Measurements from ENCODE around the gene PCDHGA5.
"Not testable (repeated sequence)": the region's sequence is repeated elsewhere in the genome, so short reads cannot be mapped to it uniquely, and the experiment has no call there.

Gene PCDHGA5

GRCh38 chr5:141362719-141363118 lies 1.2 kb upstream of the PCDHGA5 start:
- peaks cover 5% of the 10 kb centered on the region; the same call in 1 of the 2 replicates for H3K9me3 ChIP-seq (ENCODE audit: low read depth, low read length)
- DNase-seq (ENCODE audit: low read depth, low spot score), result no peak
- 0 out of 2 replicates have a peak overlapping the region, but pooled peaks have one; percentile 7 for H3K4me3 ChIP-seq
- no peaks in the 10 kb centered on the region for H3K36me3 ChIP-seq (ENCODE audit: insufficient read depth, low read length)
- H3K9ac ChIP-seq (ENCODE audit: insufficient read length), result no peak overlapping the region
- no peak overlapping the region for H3K27ac ChIP-seq
- no peak for TF ChIP-seq POLR2AphosphoS5 (IDR thresholded peaks at IDR 0.05; ENCODE audit: borderline replicate concordance, low read depth, low read length)
- TF ChIP-seq EZH2 (IDR thresholded peaks at IDR 0.05), result no peak
- no peak for TF ChIP-seq FOXP2 (optimal IDR thresholded peaks at IDR 0.05; ENCODE audit: control extremely low read depth, extremely low read length, insufficient read depth)

- H3K27ac ChIP-seq, result no peak overlapping the region
- peaks cover 5% of the 10 kb centered on the region; the same call in 1 of the 2 replicates for H3K9me3 ChIP-seq (ENCODE audit: low read depth, low read length)
- H3K9ac ChIP-seq (ENCODE audit: insufficient read length), result no peak overlapping the region
- no peaks in the 10 kb centered on the region for H3K36me3 ChIP-seq (ENCODE audit: insufficient read depth, low read length)
- TF ChIP-seq POLR2AphosphoS5 (IDR thresholded peaks at IDR 0.05; ENCODE audit: borderline replicate concordance, low read depth, low read length) (no peak), EZH2 (IDR thresholded peaks at IDR 0.05) (no peak), FOXP2 (optimal IDR thresholded peaks at IDR 0.05; ENCODE audit: control extremely low read depth, extremely low read length, insufficient read depth) (no peak)
- DNase-seq (ENCODE audit: low read depth, low spot score), result no peak
- no peak overlapping the region for H3K4me3 ChIP-seq
Observed at GRCh38 chr5:141366016-141366896, 2.3 kb downstream of the PCDHGA5 start.

- Histone ChIP-seq H3K27ac (no peak within 1 kb of the TSS), H3K9me3 (ENCODE audit: low read depth, low read length) (no peaks in the 10 kb centered on the region), H3K9ac (ENCODE audit: insufficient read length) (no peak within 1 kb of the TSS), H3K36me3 (ENCODE audit: insufficient read depth, low read length) (no peaks in the 10 kb centered on the region), H3K4me3 (no peak within 1 kb of the TSS)
- no peak for DNase-seq (ENCODE audit: low read depth, low spot score)
- TF ChIP-seq FOXP2 (optimal IDR thresholded peaks at IDR 0.05; ENCODE audit: control extremely low read depth, extremely low read length, insufficient read depth), result no peak
- no peak for TF ChIP-seq POLR2AphosphoS5 (IDR thresholded peaks at IDR 0.05; ENCODE audit: borderline replicate concordance, low read depth, low read length)
- no peak for TF ChIP-seq EZH2 (IDR thresholded peaks at IDR 0.05)
Observed at GRCh38 chr5:141369994-141370848, 6.3 kb downstream of the PCDHGA5 start, which contains the start of gene PCDHGB3. PCDHGB3 (plus strand) TSS chr5:141370242; CDS start chr5:141370395, 153 bp downstream.

GRCh38 chr5:141371572-141372475 lies 7.9 kb downstream of the PCDHGA5 start:
- Histone ChIP-seq H3K9ac (ENCODE audit: insufficient read length) (no peak overlapping the region), H3K9me3 (ENCODE audit: low read depth, low read length) (no peaks in the 10 kb centered on the region), H3K27ac (no peak overlapping the region), H3K4me3 (no peak overlapping the region), H3K36me3 (ENCODE audit: insufficient read depth, low read length) (no peaks in the 10 kb centered on the region)
- DNase-seq (ENCODE audit: low read depth, low spot score), result no peak
- TF ChIP-seq POLR2AphosphoS5 (IDR thresholded peaks at IDR 0.05; ENCODE audit: borderline replicate concordance, low read depth, low read length) (no peak), EZH2 (IDR thresholded peaks at IDR 0.05) (no peak), FOXP2 (optimal IDR thresholded peaks at IDR 0.05; ENCODE audit: control extremely low read depth, extremely low read length, insufficient read depth) (no peak)

GRCh38 chr5:141373673-141374317 lies 9.8 kb downstream of the PCDHGA5 start, which contains the start of gene PCDHGA6:
PCDHGA6 (plus strand) TSS chr5:141373891; CDS start chr5:141374084, 193 bp downstream.
- Histone ChIP-seq H3K4me3 (no peak within 1 kb of the TSS), H3K36me3 (ENCODE audit: insufficient read depth, low read length) (no peaks in the 10 kb centered on the region), H3K9me3 (ENCODE audit: low read depth, low read length) (no peaks in the 10 kb centered on the region), H3K27ac (no peak within 1 kb of the TSS), H3K9ac (ENCODE audit: insufficient read length) (no peak within 1 kb of the TSS)
- TF ChIP-seq POLR2AphosphoS5 (IDR thresholded peaks at IDR 0.05; ENCODE audit: borderline replicate concordance, low read depth, low read length), result no peak
- TF ChIP-seq FOXP2 (optimal IDR thresholded peaks at IDR 0.05; ENCODE audit: control extremely low read depth, extremely low read length, insufficient read depth), result no peak
- no peak for TF ChIP-seq EZH2 (IDR thresholded peaks at IDR 0.05)
- no peak for DNase-seq (ENCODE audit: low read depth, low spot score)

- no peaks in the 10 kb centered on the region for H3K9me3 ChIP-seq (ENCODE audit: low read depth, low read length)
- TF ChIP-seq EZH2 (IDR thresholded peaks at IDR 0.05), result no peak
- no peak for TF ChIP-seq FOXP2 (optimal IDR thresholded peaks at IDR 0.05; ENCODE audit: control extremely low read depth, extremely low read length, insufficient read depth)
- no peak for TF ChIP-seq POLR2AphosphoS5 (IDR thresholded peaks at IDR 0.05; ENCODE audit: borderline replicate concordance, low read depth, low read length)
- no peak overlapping the region for H3K27ac ChIP-seq
- no peak for DNase-seq (ENCODE audit: low read depth, low spot score)
- no peak overlapping the region for H3K9ac ChIP-seq (ENCODE audit: insufficient read length)
- no peaks in the 10 kb centered on the region for H3K36me3 ChIP-seq (ENCODE audit: insufficient read depth, low read length)
- no peak overlapping the region for H3K4me3 ChIP-seq
Observed at GRCh38 chr5:141374627-141375026, 10.7 kb downstream of the PCDHGA5 start.

GRCh38 chr5:141375444-141376155 lies 11.6 kb downstream of the PCDHGA5 start:
- not testable (repeated sequence) for DNase-seq (ENCODE audit: low read depth, low spot score); H3K36me3 ChIP-seq (ENCODE audit: insufficient read depth, low read length); H3K27ac ChIP-seq; H3K9ac ChIP-seq (ENCODE audit: insufficient read length); H3K4me3 ChIP-seq; H3K9me3 ChIP-seq (ENCODE audit: low read depth, low read length)

Measured in SK-N-MC (cell line).